ENCODE results near the gene VENTX. TPM values are rescaled to one million over a fixed set of nuclear protein-coding genes. Genes with fewer than 3 reads are reported as not detected.

The VENTX gene
- polyA plus RNA-seq, 1 experiment: not detected

GRCh38 chr10:133212853-133213494, 24.7 kb upstream of the VENTX start:
- no peak overlapping the region for H3K4me3 ChIP-seq (ENCODE audit: low read depth, low read length)
- H3K27me3 ChIP-seq (ENCODE audit: control insufficient read depth, insufficient read depth, low read length): no peaks in the 10 kb centered on the region
- CTCF ChIA-PET: no interaction called here
- DNase-seq (ENCODE audit: low read depth): no peak
- TF ChIP-seq, protein P1, sequence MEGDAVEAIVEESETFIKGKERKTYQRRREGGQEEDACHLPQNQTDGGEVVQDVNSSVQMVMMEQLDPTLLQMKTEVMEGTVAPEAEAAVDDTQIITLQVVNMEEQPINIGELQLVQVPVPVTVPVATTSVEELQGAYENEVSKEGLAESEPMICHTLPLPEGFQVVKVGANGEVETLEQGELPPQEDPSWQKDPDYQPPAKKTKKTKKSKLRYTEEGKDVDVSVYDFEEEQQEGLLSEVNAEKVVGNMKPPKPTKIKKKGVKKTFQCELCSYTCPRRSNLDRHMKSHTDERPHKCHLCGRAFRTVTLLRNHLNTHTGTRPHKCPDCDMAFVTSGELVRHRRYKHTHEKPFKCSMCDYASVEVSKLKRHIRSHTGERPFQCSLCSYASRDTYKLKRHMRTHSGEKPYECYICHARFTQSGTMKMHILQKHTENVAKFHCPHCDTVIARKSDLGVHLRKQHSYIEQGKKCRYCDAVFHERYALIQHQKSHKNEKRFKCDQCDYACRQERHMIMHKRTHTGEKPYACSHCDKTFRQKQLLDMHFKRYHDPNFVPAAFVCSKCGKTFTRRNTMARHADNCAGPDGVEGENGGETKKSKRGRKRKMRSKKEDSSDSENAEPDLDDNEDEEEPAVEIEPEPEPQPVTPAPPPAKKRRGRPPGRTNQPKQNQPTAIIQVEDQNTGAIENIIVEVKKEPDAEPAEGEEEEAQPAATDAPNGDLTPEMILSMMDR (IDR thresholded peaks at IDR 0.05; ENCODE audit: insufficient read depth, low read depth, low read length): no peak
- POLR2A ChIA-PET: no interaction called here
- no peaks in the 10 kb centered on the region for H3K36me3 ChIP-seq (ENCODE audit: control insufficient read depth, insufficient read depth, low read length)

DNA sequence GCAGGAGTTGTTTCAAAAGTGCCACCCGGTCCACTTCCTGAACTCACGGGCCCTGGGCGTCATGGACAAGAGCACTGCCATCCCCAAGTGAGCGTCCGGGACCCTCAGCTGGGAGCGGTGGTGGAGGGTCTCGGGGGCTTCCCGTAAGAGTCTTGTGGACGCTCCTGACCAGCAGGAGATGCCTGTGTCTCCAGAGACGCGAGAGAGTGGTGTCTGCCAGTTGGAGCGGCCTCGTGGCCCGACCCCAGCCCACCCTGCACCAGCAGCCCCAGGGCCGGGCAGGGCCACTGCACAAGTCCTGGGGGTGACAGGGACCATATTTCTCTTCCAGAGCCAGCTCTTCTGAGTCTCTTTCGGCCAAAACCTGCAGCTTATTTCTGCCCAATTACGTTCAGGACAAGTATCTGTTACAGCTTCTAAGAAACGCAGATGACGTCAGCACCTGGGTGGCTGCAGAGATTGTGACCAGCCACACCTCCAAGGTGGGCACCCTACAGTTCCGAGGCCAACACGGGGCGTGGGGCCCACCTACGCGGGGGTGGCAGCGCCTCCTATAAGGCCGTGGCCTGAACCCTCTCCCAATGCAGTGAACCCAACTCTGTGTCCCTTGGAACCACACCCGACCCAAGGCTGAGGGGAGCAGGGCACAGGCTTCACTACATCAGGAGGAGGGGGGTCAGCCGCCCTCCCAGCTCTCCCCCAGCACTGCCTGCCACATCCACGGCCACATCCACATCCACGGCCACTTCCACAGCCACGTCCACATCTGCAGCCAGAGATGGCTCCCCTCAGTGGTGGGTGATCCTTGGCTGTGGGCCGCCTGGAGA, 23.8 kb upstream of the VENTX start:
- Histone ChIP-seq H3K4me3 (ENCODE audit: low read depth, low read length) (no peak overlapping the region), H3K36me3 (ENCODE audit: control insufficient read depth, insufficient read depth, low read length) (no peaks in the 10 kb centered on the region), H3K27me3 (ENCODE audit: control insufficient read depth, insufficient read depth, low read length) (no peaks in the 10 kb centered on the region)
- ChIA-PET CTCF (no interaction called here), POLR2A (interaction anchor here (0.6 kb wide), 1 partner anchor 111 kb away, joined by 6 read pairs; no protein-coding TSS in a partner anchor)
- TF ChIP-seq, protein P1 (IDR thresholded peaks at IDR 0.05; ENCODE audit: insufficient read depth, low read depth, low read length): no peak
- no peak for DNase-seq (ENCODE audit: low read depth)

- Histone ChIP-seq H3K4me3 (ENCODE audit: low read depth, low read length) (no peak overlapping the region), H3K36me3 (ENCODE audit: control insufficient read depth, insufficient read depth, low read length) (no peaks in the 10 kb centered on the region), H3K27me3 (ENCODE audit: control insufficient read depth, insufficient read depth, low read length) (no peaks in the 10 kb centered on the region)
- CTCF ChIA-PET: no interaction called here
- POLR2A ChIA-PET: interaction anchor here (0.6 kb wide), 1 partner anchor 110 kb away, joined by 6 read pairs; no protein-coding TSS in a partner anchor
- TF ChIP-seq, protein P1 (IDR thresholded peaks at IDR 0.05; ENCODE audit: insufficient read depth, low read depth, low read length): no peak
- no peak for DNase-seq (ENCODE audit: low read depth)
Measured at GRCh38 chr10:133214468-133215410, 22.9 kb upstream of the VENTX start.

DNA sequence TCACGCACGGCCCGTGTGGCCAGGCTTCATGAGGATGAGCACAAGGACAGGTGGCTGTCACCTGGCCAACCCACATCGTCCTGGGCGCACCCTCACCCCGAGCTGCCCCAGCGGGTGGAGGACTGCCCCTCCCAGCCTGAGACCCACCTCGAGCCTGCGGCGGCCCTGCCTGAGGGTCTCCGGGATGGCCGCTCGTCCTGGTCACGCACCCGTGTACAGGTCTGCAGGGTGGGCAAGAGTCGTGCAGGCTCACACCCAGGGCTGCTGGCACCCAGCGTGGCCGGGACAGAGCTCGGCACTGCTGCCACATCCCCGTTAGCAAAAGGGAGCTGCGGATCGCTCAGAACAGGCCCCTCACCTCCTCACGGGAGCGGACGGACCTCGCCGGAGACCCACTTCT, 22.1 kb upstream of the VENTX start:
- no peaks in the 10 kb centered on the region for H3K27me3 ChIP-seq (ENCODE audit: control insufficient read depth, insufficient read depth, low read length)
- DNase-seq (ENCODE audit: low read depth): no peak
- H3K36me3 ChIP-seq (ENCODE audit: control insufficient read depth, insufficient read depth, low read length): no peaks in the 10 kb centered on the region
- TF ChIP-seq, protein P1 (IDR thresholded peaks at IDR 0.05; ENCODE audit: insufficient read depth, low read depth, low read length): no peak
- POLR2A ChIA-PET: no interaction called here
- CTCF ChIA-PET: no interaction called here
- H3K4me3 ChIP-seq (ENCODE audit: low read depth, low read length): no peak overlapping the region

DNA sequence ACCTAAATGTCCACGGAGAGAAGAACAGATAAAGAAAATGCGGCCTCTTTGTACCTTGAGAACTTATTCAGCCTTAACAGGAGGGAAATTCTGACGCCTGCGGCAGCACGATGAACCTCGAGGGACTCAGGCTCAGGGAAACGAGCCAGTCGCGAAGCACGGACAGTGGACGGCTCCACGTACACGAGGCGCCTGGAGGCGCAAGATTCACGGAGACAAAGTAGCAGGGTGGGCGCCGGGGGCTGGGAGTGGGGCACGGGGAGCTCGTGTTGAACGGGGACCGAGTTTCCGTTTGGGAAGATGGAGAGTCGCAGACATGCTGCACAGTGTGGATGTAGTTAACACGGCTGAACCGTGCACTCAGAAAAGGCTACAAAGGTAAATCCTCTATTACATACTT, 20.9 kb upstream of the VENTX start:
- ChIA-PET POLR2A (no interaction called here), CTCF (no interaction called here)
- no peak overlapping the region for H3K4me3 ChIP-seq (ENCODE audit: low read depth, low read length)
- TF ChIP-seq, protein P1 (IDR thresholded peaks at IDR 0.05; ENCODE audit: insufficient read depth, low read depth, low read length): no peak
- H3K27me3 ChIP-seq (ENCODE audit: control insufficient read depth, insufficient read depth, low read length): no peaks in the 10 kb centered on the region
- no peaks in the 10 kb centered on the region for H3K36me3 ChIP-seq (ENCODE audit: control insufficient read depth, insufficient read depth, low read length)
- DNase-seq (ENCODE audit: low read depth): no peak
